C4-2B (cell line): ENCODE results near the gene BFSP1.

Experiments
- ZFX ChIP-seq: fragments of 450-650 bp; IDR thresholded peaks from 2 replicates; pipeline ENCODE4 v1.6.1; 2017
- TF ChIP-seq, protein P1 (sequence below): fragments of 450-650 bp; conservative IDR thresholded peaks from 2 replicates; pipeline ENCODE4 v1.5.1; 2017; ENCODE audit warnings: mild to moderate bottlenecking

DNA sequence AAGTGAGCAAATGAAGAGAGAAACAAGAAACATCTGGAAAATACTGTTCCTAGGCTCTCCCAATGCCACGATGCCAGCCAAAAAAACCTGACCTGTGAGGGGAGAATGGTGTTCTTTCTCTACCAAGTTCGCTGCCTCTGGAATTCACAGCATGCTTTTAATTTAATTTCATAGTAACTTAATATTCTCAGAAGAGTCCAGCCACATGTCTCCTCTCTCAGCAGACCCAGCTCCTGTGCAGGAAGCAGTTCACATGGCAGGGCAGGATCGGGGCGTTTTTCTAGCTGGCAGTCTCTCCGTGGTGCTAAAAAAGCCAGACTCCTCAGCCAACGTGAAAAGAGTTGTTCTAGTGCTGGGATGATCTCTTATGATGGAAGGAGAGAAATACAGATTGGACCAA is 57.5 kb downstream of the BFSP1 start:
- TF ChIP-seq, protein P1, sequence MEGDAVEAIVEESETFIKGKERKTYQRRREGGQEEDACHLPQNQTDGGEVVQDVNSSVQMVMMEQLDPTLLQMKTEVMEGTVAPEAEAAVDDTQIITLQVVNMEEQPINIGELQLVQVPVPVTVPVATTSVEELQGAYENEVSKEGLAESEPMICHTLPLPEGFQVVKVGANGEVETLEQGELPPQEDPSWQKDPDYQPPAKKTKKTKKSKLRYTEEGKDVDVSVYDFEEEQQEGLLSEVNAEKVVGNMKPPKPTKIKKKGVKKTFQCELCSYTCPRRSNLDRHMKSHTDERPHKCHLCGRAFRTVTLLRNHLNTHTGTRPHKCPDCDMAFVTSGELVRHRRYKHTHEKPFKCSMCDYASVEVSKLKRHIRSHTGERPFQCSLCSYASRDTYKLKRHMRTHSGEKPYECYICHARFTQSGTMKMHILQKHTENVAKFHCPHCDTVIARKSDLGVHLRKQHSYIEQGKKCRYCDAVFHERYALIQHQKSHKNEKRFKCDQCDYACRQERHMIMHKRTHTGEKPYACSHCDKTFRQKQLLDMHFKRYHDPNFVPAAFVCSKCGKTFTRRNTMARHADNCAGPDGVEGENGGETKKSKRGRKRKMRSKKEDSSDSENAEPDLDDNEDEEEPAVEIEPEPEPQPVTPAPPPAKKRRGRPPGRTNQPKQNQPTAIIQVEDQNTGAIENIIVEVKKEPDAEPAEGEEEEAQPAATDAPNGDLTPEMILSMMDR: no peak
- TF ChIP-seq ZFX: no peak
